T-helper 2 cell treated with Interferon-gamma antibody and Interleukin-4, amounts not matched to agents 100 ng/mL and 5 ng/mL, for 36 hours (primary cell): ENCODE results near the gene PRKAR1A. TPM values are rescaled to one million over a fixed set of nuclear protein-coding genes. Genes with fewer than 3 reads are reported as not detected.

Experiments used
- intact Hi-C: fragments of 100-400 bp; cut with micrococcal nuclease; formaldehyde crosslinking; loops from one replicate; pipeline ENCODE4 v1.15.1; 2023
- total RNA-seq: library from RNA; stranded (reverse); gene quantifications from 2 replicates; pipeline ENCODE4 v1.2.3, GENCODE V29; 2022

Gene PRKAR1A
- total RNA-seq, 1 donor from 2014 or later = 190 TPM

DNA sequence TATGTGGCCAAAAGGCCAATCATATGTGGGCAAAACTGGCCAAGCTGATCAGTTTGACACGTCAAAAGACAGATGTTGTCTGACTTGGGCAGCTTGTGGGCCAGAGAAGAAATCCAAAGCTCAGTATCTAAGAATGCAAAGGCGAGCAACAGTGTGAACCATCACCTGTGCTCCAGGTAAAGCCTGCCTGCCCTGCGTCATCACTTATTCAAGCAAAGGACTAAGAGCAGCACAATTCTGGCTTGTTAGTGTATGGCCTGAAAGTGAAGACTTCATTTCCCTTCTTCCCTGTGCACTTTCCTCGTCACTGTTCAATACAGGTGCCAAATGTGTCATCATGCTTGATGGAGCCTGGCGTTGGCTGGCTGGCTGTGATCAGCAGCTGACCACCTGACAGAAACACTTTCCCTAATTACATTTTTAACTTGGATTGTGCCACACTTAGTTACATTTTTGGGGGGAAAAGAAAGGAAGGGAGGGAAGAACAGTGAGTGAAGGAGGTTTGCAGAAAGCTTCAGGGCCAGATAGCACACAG, 84.2 kb downstream of the PRKAR1A start:
- intact Hi-C loops = no loop called here

DNA sequence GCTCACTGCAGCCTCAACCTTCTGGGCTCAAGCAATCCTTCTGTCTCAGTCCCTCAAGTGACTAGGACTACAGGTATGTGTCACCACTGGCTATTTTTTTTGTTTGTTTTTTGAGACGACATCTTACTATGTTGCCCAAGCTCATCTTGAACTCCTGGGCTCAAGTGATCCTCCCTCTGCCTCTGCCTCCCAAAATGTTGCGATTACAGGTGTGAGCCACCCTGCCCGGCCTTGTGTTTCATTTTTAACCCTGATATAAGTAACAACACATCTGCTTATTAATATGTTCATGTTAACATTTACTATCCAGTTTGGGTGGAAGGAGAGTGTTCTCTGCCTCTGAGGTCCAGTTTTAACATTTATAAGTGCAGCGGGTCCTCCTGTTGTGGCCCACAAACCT, 85.8 kb downstream of the PRKAR1A start:
- intact Hi-C loops = no loop called here

DNA sequence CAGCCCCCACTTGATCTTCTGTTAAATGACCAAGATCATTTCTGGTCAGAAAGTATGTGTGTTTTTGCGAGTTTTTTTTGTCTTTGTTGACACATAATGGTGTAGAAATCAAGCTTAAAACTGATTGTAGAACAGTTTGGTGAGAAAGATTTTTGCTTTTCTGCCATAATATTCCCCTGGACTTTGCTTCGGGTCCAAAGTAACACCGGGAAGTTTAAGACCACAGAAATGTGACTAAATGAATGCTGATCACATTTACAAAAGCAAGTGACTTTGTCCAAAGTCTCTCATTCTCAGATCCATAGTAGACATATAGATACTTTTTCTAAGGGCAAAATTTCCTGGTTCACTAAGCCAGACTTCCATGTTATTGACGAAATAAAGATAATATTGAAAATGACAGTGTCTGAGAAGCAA, 86.3 kb downstream of the PRKAR1A start:
- intact Hi-C loops = no loop called here

DNA sequence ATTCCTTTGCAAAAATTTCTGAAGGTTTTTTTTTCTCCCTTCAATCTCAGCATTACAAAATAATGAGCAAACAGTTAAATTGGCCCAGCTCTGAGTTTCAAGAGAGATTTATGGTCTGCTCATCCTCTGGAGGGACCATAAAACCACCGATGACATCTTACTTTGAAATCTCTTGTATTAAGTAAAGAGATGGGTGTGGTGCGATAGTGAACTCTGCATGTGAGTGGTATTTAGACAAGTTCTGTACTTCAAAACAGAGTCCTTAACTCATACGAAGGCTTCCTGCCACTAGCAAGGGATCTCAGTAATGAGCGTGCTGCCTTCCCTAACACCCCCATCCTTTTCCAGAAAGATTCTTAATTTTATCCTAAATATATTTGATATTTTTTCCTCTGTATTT, 86.9 kb downstream of the PRKAR1A start:
- intact Hi-C loops = no loop called here

DNA sequence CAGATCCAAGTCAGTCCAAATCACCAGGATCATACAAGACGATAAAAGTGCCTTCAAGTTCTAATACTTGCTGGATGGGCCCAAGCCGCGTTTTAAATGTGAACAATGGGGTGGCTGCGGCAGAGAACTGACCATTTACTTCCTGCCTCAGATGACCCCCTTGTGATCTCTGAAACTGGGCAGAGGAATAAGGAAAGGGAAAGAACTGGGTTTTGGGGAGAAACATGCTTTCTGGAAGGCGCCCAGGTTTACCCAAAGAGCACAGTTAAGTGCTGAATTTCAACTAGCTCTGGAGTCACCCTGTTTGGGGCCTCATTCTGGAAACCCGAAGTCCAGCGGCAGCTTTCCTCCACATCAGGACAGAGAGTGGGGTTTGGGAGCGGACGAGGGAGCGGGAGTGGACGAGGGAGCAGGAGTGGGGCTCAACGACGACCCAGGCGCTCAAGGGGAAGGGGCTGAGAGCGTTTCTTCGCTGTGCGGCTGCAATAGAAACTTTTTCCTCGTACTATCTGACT, 87.4 kb downstream of the PRKAR1A start:
- intact Hi-C loops = no loop called here

DNA sequence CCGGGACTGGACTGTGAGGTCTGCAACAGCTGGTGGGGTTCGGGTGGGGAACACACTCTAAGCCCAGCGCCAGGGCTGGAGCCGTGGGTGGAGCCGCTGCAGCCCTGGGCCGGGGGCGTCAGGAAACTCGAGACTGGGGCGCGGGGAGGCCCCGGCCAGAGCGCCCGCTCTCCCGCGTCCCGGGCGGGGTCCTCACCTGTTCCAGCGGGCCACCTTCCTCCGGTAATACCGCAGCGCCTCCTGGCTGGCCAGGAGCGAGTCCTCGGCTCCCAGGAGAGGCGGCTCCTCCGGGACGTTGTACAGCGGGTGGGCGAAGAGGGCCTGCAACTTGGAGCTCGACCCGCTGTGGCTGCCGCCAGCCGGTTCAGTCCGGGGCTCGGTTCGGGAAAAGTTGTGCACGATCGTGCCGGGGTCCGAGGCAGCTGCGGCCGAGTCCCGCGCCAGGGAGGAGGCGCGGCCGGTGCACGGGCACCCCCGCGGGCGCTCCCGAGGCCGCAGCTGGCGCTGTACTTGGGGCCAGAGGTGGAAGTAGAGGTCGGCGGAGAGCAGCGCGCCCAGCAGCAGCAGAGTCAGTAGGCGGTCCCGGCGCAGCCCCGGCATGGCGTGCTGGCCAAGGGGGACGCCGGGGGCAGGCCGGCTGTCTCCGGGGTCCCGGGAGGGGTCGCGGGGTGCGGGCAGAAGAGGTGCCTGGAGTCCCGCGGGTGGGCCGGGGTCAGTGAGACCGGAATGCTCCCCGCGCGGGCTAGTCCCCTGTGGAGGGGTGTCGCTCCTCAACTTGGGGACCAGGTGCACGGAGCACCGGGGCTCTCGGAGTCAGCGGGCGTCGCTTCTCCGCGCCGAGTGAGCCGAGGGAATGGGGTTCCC, 88.1 kb downstream of the PRKAR1A start:
- intact Hi-C loops = no loop called here

Other genes starting within 250 kb of the PRKAR1A start
- gene SLC16A6, start 221.3 kb upstream of the PRKAR1A start, total RNA-seq = 5.3 and 5.7 TPM in 2 replicates
- gene ARSG, start 220.9 kb upstream of the PRKAR1A start, total RNA-seq = 10.4 and 11.7 TPM in 2 replicates
- gene WIPI1, start 54.9 kb upstream of the PRKAR1A start, total RNA-seq = 19.2 and 21.4 TPM in 2 replicates
- not detected in 2 replicates for gene FAM20A, start 88.9 kb downstream of the PRKAR1A start, total RNA-seq